Measurements from ENCODE around the gene TTLL1. TPM values are rescaled to one million over a fixed set of nuclear protein-coding genes. Genes with fewer than 3 reads are reported as not detected.

The TTLL1 gene
- total RNA-seq, 1 experiment from 2014 or later = 4.1 TPM

- no peak for DNase-seq
- ChIA-PET CTCF (no interaction called here), POLR2A (no interaction called here)
- Mint-ChIP-seq H3K4me3 (ENCODE audit: unreplicated experiment) (no peak overlapping the region), H3K27ac (ENCODE audit: unreplicated experiment) (no peak overlapping the region), H3K27me3 (ENCODE audit: insufficient read depth, unreplicated experiment) (no peaks in the 10 kb centered on the region), H3K9me3 (ENCODE audit: unreplicated experiment) (no peaks in the 10 kb centered on the region), H3K36me3 (ENCODE audit: insufficient read depth, unreplicated experiment) (no peaks in the 10 kb centered on the region), H3K4me1 (ENCODE audit: low read depth, unreplicated experiment) (peaks cover 7% of the 10 kb centered on the region)
- H3K4me3 ChIP-seq (ENCODE audit: low read depth, low read length) = no peak overlapping the region
- no peak for TF ChIP-seq CTCF (IDR thresholded peaks at IDR 0.05; ENCODE audit: insufficient read depth in 1 of 2, low read depth in 1 of 2, low read length in 1 of 2, severe bottlenecking in 1 of 2, unreplicated experiment in 1 of 2)
- H3K4me1 ChIP-seq = peaks cover 8% of the 10 kb centered on the region
- no peaks in the 10 kb centered on the region for H3K36me3 ChIP-seq (ENCODE audit: control insufficient read depth, insufficient read depth, low read length)
- intact Hi-C loops (cut with micrococcal nuclease; ENCODE audit: unreplicated experiment) = no loop called here
- no peaks in the 10 kb centered on the region for H3K27me3 ChIP-seq (replicated peaks; ENCODE audit: control insufficient read depth, insufficient read depth, low read length)
- no peaks in the 10 kb centered on the region for H3K9me3 ChIP-seq
- BruUV-seq (replicated peaks) = no TSS peak
These were observed 11.9 kb downstream of the TTLL1 start for GRCh38 chr22:43077121-43077877.

GRCh38 chr22:43066844-43067385 lies 22.3 kb downstream of the TTLL1 start:
- Mint-ChIP-seq H3K9me3 (ENCODE audit: unreplicated experiment) (no peaks in the 10 kb centered on the region), H3K27ac (ENCODE audit: unreplicated experiment) (no peak overlapping the region), H3K36me3 (ENCODE audit: insufficient read depth, unreplicated experiment) (no peaks in the 10 kb centered on the region), H3K4me1 (ENCODE audit: low read depth, unreplicated experiment) (no peaks in the 10 kb centered on the region), H3K4me3 (ENCODE audit: unreplicated experiment) (no peak overlapping the region), H3K27me3 (ENCODE audit: insufficient read depth, unreplicated experiment) (no peaks in the 10 kb centered on the region)
- ChIA-PET POLR2A (interaction anchor here (0.5 kb wide), 1 partner anchor 52 kb away, joined by 3 read pairs; the partner anchor contains the start of gene PACSIN2), CTCF (no interaction called here)
- Histone ChIP-seq H3K4me3 (ENCODE audit: low read depth, low read length) (no peak overlapping the region), H3K27me3 (replicated peaks; ENCODE audit: control insufficient read depth, insufficient read depth, low read length) (no peaks in the 10 kb centered on the region), H3K9me3 (no peaks in the 10 kb centered on the region), H3K36me3 (ENCODE audit: control insufficient read depth, insufficient read depth, low read length) (no peaks in the 10 kb centered on the region), H3K4me1 (no peaks in the 10 kb centered on the region)
- TF ChIP-seq CTCF (IDR thresholded peaks at IDR 0.05; ENCODE audit: insufficient read depth in 1 of 2, low read depth in 1 of 2, low read length in 1 of 2, severe bottlenecking in 1 of 2, unreplicated experiment in 1 of 2) = no peak
- BruUV-seq (replicated peaks) = no TSS peak
- no peak for DNase-seq
- intact Hi-C loops (cut with micrococcal nuclease; ENCODE audit: unreplicated experiment) = no loop called here

- Mint-ChIP-seq H3K36me3 (ENCODE audit: insufficient read depth, unreplicated experiment) (no peaks in the 10 kb centered on the region), H3K4me1 (ENCODE audit: low read depth, unreplicated experiment) (no peaks in the 10 kb centered on the region), H3K27ac (ENCODE audit: unreplicated experiment) (no peak overlapping the region), H3K9me3 (ENCODE audit: unreplicated experiment) (no peaks in the 10 kb centered on the region), H3K27me3 (ENCODE audit: insufficient read depth, unreplicated experiment) (no peaks in the 10 kb centered on the region), H3K4me3 (ENCODE audit: unreplicated experiment) (no peak overlapping the region)
- DNase-seq = no peak
- TF ChIP-seq CTCF (IDR thresholded peaks at IDR 0.05; ENCODE audit: insufficient read depth in 1 of 2, low read depth in 1 of 2, low read length in 1 of 2, severe bottlenecking in 1 of 2, unreplicated experiment in 1 of 2) = no peak
- Histone ChIP-seq H3K4me3 (ENCODE audit: low read depth, low read length) (no peak overlapping the region), H3K36me3 (ENCODE audit: control insufficient read depth, insufficient read depth, low read length) (no peaks in the 10 kb centered on the region), H3K27me3 (replicated peaks; ENCODE audit: control insufficient read depth, insufficient read depth, low read length) (no peaks in the 10 kb centered on the region), H3K4me1 (no peaks in the 10 kb centered on the region), H3K9me3 (no peaks in the 10 kb centered on the region)
- POLR2A ChIA-PET = interaction anchor here (0.5 to 0.6 kb wide), 3 partner anchors 47 to 107 kb away, joined by 3 read pairs; partner anchors contain the start of gene PACSIN2
- no TSS peak for BruUV-seq (replicated peaks)
- CTCF ChIA-PET = interaction anchor here (0.6 kb wide), 1 partner anchor 58 kb away, joined by 3 read pairs; no protein-coding TSS in a partner anchor
- intact Hi-C loops (cut with micrococcal nuclease; ENCODE audit: unreplicated experiment) = no loop called here
These were observed 23.1 kb downstream of the TTLL1 start for GRCh38 chr22:43066134-43066533.

Measured in Caco-2 (cell line).